Fibroblast of lung (primary cell): ENCODE measurements around the gene COL19A1. TPM values are rescaled to one million over a fixed set of nuclear protein-coding genes. Genes with fewer than 3 reads are reported as not detected.

Source experiments
- DNase-seq, 2 donors: peaks; one replicate each; pipeline versions ENCODE4 v3.0.0 to v3.0.0-alpha.2; 2010; ENCODE audit warnings: low read depth in 2 of 2
- H2AFZ ChIP-seq: 2 replicates; pipeline ENCODE4 v1.5.1; 2012; ENCODE audit warnings: low read length, control low read depth, inconsistent platforms
- H3K27ac ChIP-seq: 2 replicates; pipeline ENCODE4 v1.5.1; 2011; ENCODE audit warnings: low read length, control low read depth; ENCODE audit not compliant: insufficient read depth
- H3K27me3 ChIP-seq: 2 replicates; pipeline ENCODE4 v1.5.1; 2011; ENCODE audit warnings: mild to moderate bottlenecking, low read length; ENCODE audit not compliant: control insufficient read depth, insufficient read depth
- H3K36me3 ChIP-seq: 2 replicates; pipeline ENCODE4 v1.5.1; 2011; ENCODE audit warnings: low read length; ENCODE audit not compliant: control insufficient read depth, insufficient read depth
- H3K4me1 ChIP-seq: 2 replicates; pipeline ENCODE4 v1.5.1; 2011; ENCODE audit warnings: low read length; ENCODE audit not compliant: control insufficient read depth, insufficient read depth; ENCODE audit errors: extremely low read depth
- H3K4me2 ChIP-seq: 2 replicates; pipeline ENCODE4 v1.5.1; 2011; ENCODE audit warnings: low read length, control low read depth; ENCODE audit not compliant: insufficient read depth; ENCODE audit errors: extremely low read depth
- H3K4me3 ChIP-seq, 4 experiments: fragments of 200-600 bp in 1 of 4; sonication (generic) in 1 of 4; replicated peaks in 1 of 4; 2 replicates each; pipeline ENCODE4 v1.5.1; 2011 to 2016; ENCODE audit warnings: low read length in 4 of 4, low read depth in 3 of 4, mild to moderate bottlenecking in 3 of 4, control low read depth in 2 of 4, inconsistent platforms in 1 of 4, mixed read lengths in 1 of 4; ENCODE audit not compliant: insufficient read depth in 1 of 4; ENCODE audit errors: control extremely low read depth in 1 of 4
- H3K79me2 ChIP-seq: 2 replicates; pipeline ENCODE4 v1.5.1; 2012; ENCODE audit warnings: mild to moderate bottlenecking, low read length, inconsistent platforms; ENCODE audit not compliant: control insufficient read depth, insufficient read depth
- H3K9ac ChIP-seq: 2 replicates; pipeline ENCODE4 v1.5.1; 2011; ENCODE audit warnings: mild to moderate bottlenecking, low read length, control low read depth; ENCODE audit not compliant: insufficient read depth
- H3K9me3 ChIP-seq: 2 replicates; pipeline ENCODE4 v1.5.1; 2012; ENCODE audit warnings: low read depth, low read length; ENCODE audit not compliant: control insufficient read depth, insufficient read depth
- H4K20me1 ChIP-seq: 2 replicates; pipeline ENCODE4 v1.5.1; 2011; ENCODE audit warnings: low read length; ENCODE audit not compliant: control insufficient read depth, insufficient read depth; ENCODE audit errors: extremely low read depth
- CTCF ChIP-seq, 2 donors: IDR thresholded peaks in 1 of 2; conservative IDR thresholded peaks in 1 of 2; 1 replicate in 1 of 2; 2 replicates in 1 of 2; pipeline ENCODE4 v1.5.1; 2011 to 2012; ENCODE audit warnings: low read length in 2 of 2, control low read depth in 1 of 2, inconsistent platforms in 1 of 2, low read depth in 1 of 2, mild to moderate bottlenecking in 1 of 2
- EZH2 ChIP-seq: IDR thresholded peaks from 2 replicates; pipeline ENCODE4 v1.5.1; 2012; ENCODE audit warnings: low read length, control low read depth, mild to moderate bottlenecking; ENCODE audit errors: missing control alignments
- polyA plus RNA-seq, 2 donors: library from polyadenylated mRNA; depleted of rRNA in 1 of 2; stranded (reverse) in 1 of 2; unstranded in 1 of 2; fragments of >200 nt; gene quantifications; 2 replicates each; pipeline ENCODE4 v1.2.1, GENCODE V29; 2011 to 2012; ENCODE audit warnings: missing spikeins in 1 of 2
- total RNA-seq: library from RNA; depleted of rRNA; stranded (reverse); fragments of >200 nt; gene quantifications from 2 replicates; pipeline ENCODE4 v1.2.1, GENCODE V29; 2014

Gene COL19A1
- total and polyA plus RNA-seq, 2 donors (not counting 1 experiment from before 2014, with no cell fraction given) = 0.01 TPM; not detected in 1

DNA sequence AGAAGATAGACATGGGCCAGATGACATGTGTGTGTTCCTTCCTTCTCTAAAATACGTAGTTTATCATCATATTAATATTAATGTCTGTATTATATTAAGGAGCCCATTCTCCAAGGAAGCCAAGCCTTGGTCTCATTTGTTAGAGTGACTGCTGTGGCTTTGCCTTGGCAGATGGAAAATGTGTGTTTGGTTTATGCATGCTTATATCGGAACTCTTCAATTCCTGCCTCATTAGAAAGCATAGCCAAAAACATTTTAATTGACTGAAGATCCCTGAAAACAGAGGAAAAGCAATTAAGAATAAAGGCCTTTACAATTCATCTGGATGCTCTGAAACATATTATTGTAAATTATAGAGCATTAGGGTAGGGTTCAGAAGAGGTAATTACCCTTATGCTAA is 330.2 kb downstream of the COL19A1 start:
- Histone ChIP-seq H2AFZ (no peak overlapping the region), H3K27me3 (no peaks in the 10 kb centered on the region), H4K20me1 (no peaks in the 10 kb centered on the region), H3K4me3 (no peak overlapping the region), H3K4me2 (no peak overlapping the region), H3K36me3 (no peaks in the 10 kb centered on the region), H3K27ac (no peak overlapping the region), H3K79me2 (no peaks in the 10 kb centered on the region), H3K9me3 (no peaks in the 10 kb centered on the region), H3K4me1 (no peaks in the 10 kb centered on the region), H3K9ac (no peak overlapping the region)
- TF ChIP-seq EZH2 = no peak
- TF ChIP-seq CTCF (conservative IDR thresholded peaks at IDR 0.05 in 1 of 2, IDR thresholded peaks at IDR 0.05 in 1 of 2; ENCODE audit: low read depth in 1 of 2, low read length in 2 of 2) = no peak
- DNase-seq = no peak

- Histone ChIP-seq H4K20me1 (no peaks in the 10 kb centered on the region), H3K36me3 (no peaks in the 10 kb centered on the region), H3K9ac (no peak overlapping the region), H3K4me2 (no peak overlapping the region), H3K4me1 (no peaks in the 10 kb centered on the region), H3K9me3 (no peaks in the 10 kb centered on the region), H3K4me3 (no peak overlapping the region), H2AFZ (no peak overlapping the region), H3K27me3 (no peaks in the 10 kb centered on the region), H3K27ac (no peak overlapping the region), H3K79me2 (no peaks in the 10 kb centered on the region)
- TF ChIP-seq EZH2 = no peak
- no peak for DNase-seq
Observed at GRCh38 chr6:70198785-70199184, 332.4 kb downstream of the COL19A1 start.

DNA sequence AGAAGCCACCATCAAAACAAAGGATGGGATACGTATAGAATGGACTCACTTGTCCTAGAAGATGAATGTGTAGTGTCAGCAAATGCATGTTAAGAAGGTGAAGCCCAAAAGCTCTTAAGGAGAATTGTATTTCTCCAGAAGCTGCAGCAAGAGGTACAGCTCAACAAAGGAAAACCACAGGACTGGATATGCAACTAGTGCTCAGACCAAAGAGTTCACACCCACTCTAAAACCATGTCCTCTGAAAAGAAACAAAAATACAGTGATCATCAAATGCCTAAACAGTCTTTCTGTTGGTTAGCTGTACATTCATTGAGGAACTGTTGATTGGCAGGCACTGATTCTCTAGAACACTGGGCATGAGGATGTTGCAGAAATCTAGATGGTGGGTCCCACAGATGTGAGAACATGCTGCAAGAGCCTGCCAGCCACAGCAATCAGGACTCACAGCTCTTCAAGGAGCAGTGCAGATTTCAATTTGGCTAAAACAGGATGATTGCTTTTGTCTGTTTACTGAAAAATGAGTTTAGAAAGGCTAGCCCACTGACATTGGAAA is 342.0 kb downstream of the COL19A1 start:
- TF ChIP-seq CTCF (conservative IDR thresholded peaks at IDR 0.05 in 1 of 2, IDR thresholded peaks at IDR 0.05 in 1 of 2; ENCODE audit: low read depth in 1 of 2, low read length in 2 of 2) (no peak), EZH2 (no peak)
- Histone ChIP-seq H4K20me1 (no peaks in the 10 kb centered on the region), H3K79me2 (no peaks in the 10 kb centered on the region), H3K9ac (no peak overlapping the region), H3K36me3 (no peaks in the 10 kb centered on the region), H2AFZ (no peak overlapping the region), H3K27ac (no peak overlapping the region), H3K4me2 (no peak overlapping the region), H3K9me3 (no peaks in the 10 kb centered on the region), H3K4me1 (no peaks in the 10 kb centered on the region), H3K27me3 (no peaks in the 10 kb centered on the region), H3K4me3 (no peak overlapping the region)
- DNase-seq = no peak
